Posterior vena cava (tissue), 2 donors: ENCODE data around the gene PPP2R5D. TPM values are rescaled to one million over a fixed set of nuclear protein-coding genes. Genes with fewer than 3 reads are reported as not detected.

Experiments
- DNase-seq: peaks from one replicate; pipeline ENCODE4 v3.0.0-alpha.2; 2020; ENCODE audit warnings: low spot score
- intact Hi-C, 2 donors: fragments of 100-400 bp; cut with DNase I; formaldehyde crosslinking; loops; one replicate each; pipeline versions ENCODE4 v1.14.1 to v1.14.2; 2022 to 2023
- total RNA-seq, 2 donors: library from RNA; stranded (reverse); fragmentation: NEBNext Ultra II Directional; extraction: Animal tissue kit (Norgen Biotek cat#: 25700); gene quantifications; one replicate each; pipeline ENCODE4 v1.2.1, GENCODE V29; 2021
- donor health status: DM: yes; HTN: yes; CAD: no.
- donor health status: DM: yes; HTN: yes; CAD: no.

The PPP2R5D gene
- total RNA-seq, 2 donors from 2014 or later: 26.0 to 33.5 TPM

DNA sequence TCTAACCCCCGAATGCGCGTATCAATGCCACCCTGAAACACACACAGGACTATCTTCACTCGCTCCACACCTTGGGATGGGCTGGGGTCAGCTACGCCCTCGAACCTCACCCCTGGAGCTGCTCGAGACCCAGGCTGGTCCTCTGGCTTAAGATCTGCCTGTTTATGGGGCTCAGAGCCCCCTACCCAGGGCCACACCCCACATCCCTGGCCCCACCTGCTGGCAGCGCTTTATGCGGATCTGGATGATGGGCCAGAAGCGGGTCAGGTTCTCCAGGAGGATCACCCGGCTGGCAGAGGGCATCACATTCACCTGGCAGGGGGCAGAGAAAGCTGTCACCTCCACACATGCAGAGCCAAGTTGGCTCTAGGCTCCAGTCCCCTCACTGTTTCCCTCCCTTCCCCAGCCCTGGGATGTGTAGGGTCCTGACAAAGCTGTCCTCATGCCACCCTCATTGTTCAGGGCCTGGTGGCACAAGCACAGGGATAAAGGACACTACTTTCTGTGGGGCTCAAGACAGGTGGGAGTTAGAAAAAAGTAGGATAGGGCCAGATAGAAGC is 61.1 kb downstream of the PPP2R5D start:
- no peak for DNase-seq
- intact Hi-C loops: no loop called here

DNA sequence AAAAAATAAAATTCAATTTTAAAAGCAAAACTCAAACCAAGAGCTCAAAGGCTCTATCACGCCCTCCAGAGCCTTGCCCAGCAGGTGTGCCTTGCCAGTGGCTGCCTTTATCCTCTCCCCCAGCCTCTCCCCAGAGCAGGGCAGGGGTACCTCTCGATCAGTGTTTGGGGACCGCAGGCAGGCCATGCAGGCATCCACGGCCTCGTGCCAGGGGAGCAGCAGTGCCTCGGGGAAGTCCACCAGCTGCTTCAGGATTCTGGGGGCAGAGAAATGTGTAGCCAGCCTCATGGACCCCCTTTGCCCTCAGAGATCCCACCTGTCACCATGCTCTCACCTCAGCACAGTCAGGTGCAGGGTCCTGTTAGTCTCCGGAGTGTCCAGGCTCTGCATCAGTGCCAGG is 63.6 kb downstream of the PPP2R5D start:
- intact Hi-C loops: no loop called here
- DNase-seq: no peak

DNA sequence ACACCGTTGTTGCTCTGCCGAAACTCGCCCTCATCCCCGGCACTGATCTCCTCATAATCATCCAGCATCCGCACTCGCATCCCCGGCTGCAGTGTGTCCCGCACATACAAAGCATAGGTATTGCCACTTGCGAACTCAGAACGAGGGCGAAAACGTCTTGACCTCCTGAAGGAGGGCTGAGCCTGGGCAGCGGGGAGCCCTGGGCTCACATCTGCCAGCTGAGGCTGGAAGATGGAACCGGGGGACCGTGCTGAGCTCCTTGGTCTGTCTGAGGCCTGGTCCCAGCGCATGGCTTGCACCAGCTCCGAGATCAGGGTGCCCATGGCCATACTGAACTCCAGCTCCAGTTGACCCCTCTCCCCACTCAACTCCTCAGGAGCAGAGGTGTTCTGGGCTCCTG is 66.6 kb downstream of the PPP2R5D start:
- intact Hi-C loops: no loop called here
- DNase-seq: no peak

DNA sequence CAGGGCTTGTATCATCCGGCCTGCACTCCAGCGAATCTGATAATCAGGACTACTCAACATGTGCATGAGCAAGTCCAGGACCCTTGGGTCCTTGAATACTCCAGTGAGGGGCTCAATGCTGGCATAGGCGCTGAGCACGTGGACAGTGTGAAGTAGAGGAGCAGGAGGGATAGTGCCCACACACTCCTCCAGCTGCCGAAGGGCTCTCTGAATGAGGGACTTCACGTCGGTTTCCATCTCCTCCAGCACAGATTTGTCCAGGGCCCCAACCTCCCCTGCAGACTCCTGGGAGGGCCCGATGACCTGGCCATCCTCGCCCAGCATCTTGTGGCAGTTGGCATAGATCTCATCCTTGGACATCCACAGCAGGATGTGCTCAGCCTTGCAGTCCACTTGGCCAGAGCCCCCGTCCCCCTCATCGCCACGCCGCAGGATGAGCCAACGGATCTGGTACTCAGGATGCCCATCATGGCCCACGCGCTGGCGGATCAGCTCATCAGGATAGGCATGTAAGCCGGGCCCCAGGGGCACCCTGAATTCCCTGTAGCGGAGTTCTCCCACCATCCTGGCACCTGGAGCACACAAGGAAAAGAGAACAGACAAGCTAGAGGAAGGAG is 68.0 kb downstream of the PPP2R5D start:
- intact Hi-C loops: no loop called here
- no peak for DNase-seq

DNA sequence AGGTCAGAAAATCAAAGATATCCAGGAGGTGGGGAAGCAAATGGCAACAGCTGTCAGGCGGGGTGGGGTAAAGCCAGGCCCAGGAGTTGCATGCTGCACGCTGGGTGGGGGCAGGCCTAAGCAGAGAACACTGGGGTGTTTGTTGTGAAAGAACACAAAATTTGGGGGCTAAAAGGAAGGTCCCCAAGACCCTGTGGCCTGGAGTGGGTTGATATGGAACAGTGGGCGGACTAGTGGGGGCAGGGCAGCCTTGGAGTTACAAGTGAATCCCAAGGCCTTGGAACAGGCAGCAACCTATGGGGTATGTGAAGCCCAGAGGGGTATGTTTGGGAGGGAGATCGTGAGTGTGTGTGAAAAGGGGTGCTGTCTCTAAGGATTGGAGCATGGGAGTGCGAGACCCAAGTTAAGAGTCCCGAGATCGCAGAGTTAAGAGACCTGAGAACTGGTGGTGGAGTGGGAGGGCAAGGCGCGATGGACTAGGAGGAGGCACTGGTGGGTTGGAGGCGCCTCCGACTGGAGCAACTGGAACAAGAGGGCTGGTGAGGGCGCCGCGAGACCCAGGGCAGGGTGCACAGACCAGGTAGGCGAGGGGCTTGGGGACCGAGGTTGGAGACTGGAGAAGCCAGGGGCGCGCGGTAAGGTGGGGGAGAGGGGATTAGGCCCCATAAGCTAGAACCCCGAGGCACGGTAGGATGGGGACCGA is 68.6 kb downstream of the PPP2R5D start:
- intact Hi-C loops: no loop called here
- no peak for DNase-seq

DNA sequence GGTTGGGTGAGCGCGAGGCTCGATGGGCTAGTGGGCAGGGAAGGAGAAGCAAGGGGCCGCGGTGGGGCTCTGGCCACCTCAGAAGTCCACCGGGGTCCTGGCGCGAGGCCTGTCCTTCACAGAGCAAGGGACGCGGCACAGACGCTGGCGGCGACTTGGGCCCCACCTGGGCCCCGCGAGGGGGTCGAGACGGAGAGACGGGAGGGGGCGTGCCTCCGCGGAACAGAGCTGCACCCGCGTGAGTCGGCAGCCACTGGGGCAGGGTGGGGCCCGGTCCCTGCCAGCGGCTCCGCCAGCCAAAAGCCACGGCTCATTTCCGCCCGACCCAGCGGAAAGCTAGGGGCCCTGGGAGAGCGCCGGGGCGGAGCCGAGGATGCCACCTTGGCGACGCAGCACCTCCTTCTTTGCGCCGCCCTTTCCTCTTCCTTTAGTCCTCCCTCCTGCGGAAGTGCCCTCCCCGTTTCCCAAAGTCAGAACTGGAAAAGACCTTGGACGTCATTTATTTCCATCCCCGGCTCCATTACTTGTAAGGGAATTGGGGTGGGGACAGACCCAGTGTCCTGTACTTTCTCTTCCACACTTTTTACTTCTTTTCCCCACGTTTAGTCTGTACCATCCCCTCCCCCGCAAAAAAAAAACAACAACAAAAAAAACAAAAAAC is 69.3 kb downstream of the PPP2R5D start, which contains the start of gene CUL7:
Gene CUL7, minus strand, starts transcription at position 307 of the 661 bp plus-strand sequence. CDS start 1,063 bp downstream, outside the sequence.
- intact Hi-C loops: no loop called here
- DNase-seq: peak; percentile 98

DNA sequence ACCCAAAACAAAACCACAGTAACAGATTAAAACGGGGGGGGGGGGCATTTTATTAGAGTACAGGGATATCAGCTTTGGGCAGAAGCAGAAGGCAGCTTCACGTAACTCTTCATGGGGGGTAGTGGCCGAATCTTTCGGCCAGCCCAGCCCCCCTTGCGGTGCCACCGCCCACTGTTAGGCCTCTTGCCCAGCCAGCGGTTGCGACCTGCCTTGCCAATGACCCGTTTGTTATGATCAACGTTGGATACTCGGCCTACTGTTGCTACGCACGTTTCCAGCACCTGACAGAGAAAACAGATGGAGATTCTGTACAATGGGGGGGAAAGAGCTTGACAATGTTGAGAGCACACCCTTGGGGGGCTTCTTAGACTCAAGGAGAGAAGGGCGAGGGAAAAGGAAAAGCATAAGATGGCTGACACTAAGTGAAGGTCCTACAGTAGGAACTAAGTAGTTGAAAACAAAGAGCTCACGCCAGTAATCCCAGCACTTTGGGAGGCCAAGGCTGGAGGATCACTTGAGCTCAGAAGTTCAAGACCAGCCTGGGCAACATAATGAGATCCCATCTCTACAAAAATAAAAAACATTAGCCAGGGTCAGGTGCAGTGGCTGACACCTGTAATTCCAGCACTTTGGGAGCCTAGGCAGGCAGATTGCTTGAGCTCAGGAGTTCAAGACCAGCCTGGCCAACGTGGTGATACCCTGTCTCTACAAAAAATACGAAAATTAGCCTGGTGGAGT is 70.0 kb downstream of the PPP2R5D start:
- DNase-seq: no peak
- intact Hi-C loops: no loop called here

DNA sequence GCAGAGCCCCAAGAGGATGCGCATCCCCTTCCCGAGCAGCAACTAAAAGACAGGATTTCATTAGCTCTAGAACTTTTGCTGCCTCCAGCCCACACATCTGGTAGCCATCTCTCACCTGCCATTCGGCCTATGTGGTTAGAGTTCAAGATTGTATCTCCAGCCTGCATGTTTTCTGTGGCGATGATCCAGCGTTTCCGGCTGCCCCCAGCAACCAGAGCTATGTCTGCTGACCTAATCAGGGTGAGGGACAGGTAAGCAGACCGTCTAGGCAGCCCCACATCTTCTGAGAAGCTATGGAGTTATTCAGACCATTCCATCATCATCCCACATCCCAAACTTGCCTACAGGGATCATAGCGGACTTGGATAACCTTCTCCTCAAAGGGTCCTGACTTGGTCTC is 71.6 kb downstream of the PPP2R5D start:
- no peak for DNase-seq
- intact Hi-C loops: no loop called here

DNA sequence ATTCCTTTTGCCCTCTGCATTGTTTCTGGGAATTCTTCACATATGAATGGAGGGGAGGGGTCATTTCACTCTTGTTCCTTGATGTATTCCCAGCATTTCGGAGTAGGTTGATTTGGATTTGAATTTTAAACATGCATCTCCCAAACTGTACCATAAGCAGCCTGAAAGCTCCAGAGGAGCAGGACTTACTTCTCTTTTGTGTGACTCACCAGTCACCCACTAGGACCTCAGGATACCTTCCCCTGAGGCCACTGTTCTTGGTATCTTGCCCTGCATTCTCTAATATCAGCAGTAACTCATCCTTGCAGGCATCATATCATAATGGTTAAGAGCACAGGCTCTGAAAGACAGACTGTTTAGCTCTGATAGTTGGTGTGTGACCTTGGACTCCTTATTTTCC is 74.2 kb downstream of the PPP2R5D start:
- DNase-seq: no peak
- intact Hi-C loops: no loop called here

DNA sequence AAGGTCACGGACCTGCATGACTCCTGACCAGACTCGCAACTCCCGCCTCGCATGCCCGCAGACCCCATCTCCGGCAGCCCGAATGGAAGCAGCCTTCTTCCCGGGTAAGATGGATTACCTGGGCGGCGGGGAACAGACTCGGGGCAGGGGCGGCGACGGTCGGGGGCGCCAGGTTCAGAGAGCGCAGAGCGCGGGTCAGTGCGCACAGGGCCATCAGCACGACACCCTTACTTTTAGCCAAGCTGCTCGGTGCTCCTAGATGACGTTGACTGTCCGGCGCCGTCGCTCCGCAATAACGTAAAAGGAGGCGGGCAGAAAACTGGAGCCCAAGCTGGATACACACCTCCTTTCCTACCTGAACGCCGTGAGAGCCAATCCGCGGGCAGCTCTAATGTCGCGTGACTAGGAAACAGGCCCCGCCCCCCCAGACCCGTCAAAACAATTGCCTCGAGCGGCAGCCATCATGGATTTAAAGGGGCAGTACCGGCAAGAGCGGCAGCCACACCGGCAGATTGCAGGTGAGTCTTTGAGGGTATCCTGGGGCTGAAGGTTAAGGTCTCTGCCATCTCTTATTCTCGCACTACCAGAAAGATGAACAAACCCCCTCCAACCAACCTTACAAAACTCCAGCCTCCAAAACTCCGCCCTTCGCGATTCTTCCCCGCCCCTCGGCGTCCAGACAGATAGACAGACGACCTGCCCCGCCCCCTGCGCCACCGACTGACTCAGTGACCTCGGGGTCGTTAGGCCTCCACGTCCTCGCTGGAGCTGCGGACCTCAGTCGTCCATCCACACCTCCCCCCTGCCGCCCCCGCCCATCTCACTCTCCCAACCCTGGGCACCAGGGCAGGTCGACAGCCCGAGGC is 75.0 kb downstream of the PPP2R5D start, which contains the start of the genes KLC4 and MRPL2:
Gene KLC4, plus strand, starts transcription at position 464 of the 866 bp plus-strand sequence. CDS start 1,705 bp downstream, outside the sequence.
Gene MRPL2, minus strand, starts transcription at position 267 of the 866 bp plus-strand sequence. Its CDS starts 53 bp downstream, at position 214.
- intact Hi-C loops: loop anchor here in 1 of 2 donors (10.0 kb wide), 1 partner anchor 65 kb away; no protein-coding TSS in a partner anchor
- peak; percentile 99 for DNase-seq

DNA sequence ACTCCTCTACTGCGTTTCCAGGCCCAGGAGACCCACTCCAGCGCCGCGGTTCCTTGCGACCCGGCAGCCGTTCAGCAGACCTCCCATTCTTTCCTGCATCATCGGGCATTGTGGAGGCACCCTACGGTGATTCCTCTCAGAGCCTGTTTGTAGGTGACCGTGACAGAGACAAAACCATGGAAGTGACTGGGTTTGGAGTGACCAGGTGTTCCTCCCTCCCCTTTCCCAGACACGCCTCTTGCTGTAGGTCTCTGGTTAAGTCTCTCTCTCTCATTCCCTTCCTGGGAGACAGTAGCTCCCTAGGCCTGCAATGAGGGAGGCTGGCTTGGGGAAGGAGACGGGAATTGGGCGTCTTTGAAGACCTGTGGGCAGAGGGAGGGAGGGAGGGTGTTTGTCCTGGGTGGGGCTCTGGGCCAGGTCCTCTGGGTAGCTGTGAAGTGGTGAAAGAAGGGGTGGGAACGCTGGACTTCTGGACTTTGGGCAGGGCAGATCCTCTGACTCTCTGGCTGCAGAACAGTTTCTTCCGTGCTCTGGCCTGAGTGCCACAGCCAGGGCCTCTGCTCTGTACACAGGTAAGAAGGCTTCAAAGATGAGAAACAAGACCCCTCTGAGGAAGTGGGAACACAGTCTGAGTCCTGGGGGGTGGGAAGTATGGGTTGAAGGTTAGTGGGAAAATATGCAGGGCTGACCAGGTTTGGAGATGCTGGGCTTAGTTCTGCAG is 75.8 kb downstream of the PPP2R5D start:
- no peak for DNase-seq
- intact Hi-C loops: loop anchor here in 1 of 2 donors (10.0 kb wide), 1 partner anchor 65 kb away; no protein-coding TSS in a partner anchor

DNA sequence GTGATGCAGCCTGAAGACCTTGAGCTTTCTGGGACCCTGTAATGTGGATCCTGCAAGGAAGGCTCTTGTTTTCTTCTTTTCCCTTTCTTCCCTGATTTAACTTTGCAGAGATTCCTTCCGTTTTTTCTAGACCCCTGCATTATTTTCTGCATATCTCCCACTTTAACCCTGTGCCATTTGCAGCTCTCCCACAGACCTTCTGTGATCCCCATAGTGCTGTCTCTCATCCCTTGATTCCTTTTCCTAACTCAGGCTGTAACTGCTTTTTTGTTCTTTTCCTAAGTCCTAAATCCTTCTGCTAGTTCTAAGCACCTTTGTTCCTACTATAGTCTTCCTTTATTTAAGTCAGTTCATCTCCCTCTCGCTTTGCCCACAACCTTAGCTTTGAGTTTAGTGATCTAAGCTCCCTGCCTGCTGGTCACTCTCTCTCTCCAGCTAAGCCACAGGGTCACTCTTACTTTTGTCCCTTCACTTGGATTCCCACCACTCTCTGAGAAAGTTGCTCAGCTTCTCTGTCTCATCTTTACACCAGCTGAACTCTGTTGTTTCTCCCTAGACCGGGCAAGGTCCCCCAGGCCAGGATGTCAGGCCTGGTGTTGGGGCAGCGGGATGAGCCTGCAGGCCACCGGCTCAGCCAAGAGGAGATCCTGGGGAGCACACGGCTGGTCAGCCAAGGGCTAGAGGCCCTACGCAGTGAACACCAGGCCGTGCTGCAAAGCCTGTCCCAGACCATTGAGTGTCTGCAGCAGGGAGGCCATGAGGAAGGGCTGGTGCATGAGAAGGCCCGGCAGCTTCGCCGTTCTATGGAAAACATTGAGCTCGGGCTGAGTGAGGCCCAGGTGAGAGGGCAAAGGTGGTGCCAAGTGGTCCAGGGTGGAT is 76.6 kb downstream of the PPP2R5D start:
- no peak for DNase-seq
- intact Hi-C loops: loop anchor here in 1 of 2 donors (10.0 kb wide), 1 partner anchor 64 kb away; no protein-coding TSS in a partner anchor

DNA sequence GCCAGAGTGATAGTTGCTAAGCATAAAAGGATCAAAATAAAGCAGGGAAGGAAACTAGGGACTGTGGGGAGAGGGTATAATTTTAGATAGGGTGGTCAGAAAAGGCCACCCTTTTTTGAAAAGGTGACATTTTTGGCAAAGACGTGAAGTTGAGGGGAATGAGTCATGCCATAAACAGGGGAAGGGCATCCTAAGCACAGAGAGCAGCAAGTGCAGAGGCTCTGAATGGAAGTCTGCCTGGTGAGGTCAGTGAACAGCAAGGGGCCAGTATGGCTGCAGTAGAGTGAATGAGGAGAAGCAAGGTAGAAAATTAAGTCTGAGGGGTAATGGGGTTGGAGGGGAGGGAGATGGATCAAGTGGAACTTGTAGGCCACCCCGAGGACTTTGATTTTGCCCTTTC is 77.5 kb downstream of the PPP2R5D start:
- DNase-seq: no peak
- intact Hi-C loops: loop anchor here in 1 of 2 donors (10.0 kb wide), 1 partner anchor 63 kb away; no protein-coding TSS in a partner anchor
